Upper lobe of left lung (tissue), 6 donors: ENCODE data around the gene KBTBD13. TPM values are rescaled to one million over a fixed set of nuclear protein-coding genes. Genes with fewer than 3 reads are reported as not detected.
"Not testable (repeated sequence)": the region's sequence is repeated elsewhere in the genome, so short reads cannot be mapped to it uniquely, and the experiment has no call there.

Source experiments
- ATAC-seq, 2 donors: fragments of 200-7000 bp; cut with Tn5 transposase; one replicate each; pipeline ENCODE4 v1.9.1; 2022; ENCODE audit warnings: mild to moderate bottlenecking in 2 of 2, moderate library complexity in 2 of 2; ENCODE audit not compliant: low FRiP score in 2 of 2
- DNase-seq, 2 donors: peaks; one replicate each; pipeline ENCODE4 v3.0.0-alpha.2; 2019 to 2020
- H3K27ac ChIP-seq, 4 donors: fragments of 200-600 bp; sonication (generic); one replicate each; pipeline ENCODE4 v1.5.1; 2016 to 2019
- H3K27me3 ChIP-seq, 4 donors: fragments of 200-600 bp; sonication (generic); one replicate each; pipeline ENCODE4 v1.5.1; 2017 to 2019
- H3K36me3 ChIP-seq, 4 donors: fragments of 200-600 bp; sonication (generic); one replicate each; pipeline ENCODE4 v1.5.1; 2016 to 2019
- H3K4me1 ChIP-seq, 4 donors: fragments of 200-600 bp; sonication (generic); one replicate each; pipeline ENCODE4 v1.5.1; 2018 to 2019
- H3K4me3 ChIP-seq, 4 donors: fragments of 200-600 bp; sonication (generic); one replicate each; pipeline ENCODE4 v1.5.1; 2017 to 2019; ENCODE audit warnings: mild to moderate bottlenecking in 2 of 4, moderate library complexity in 1 of 4
- H3K9me3 ChIP-seq, 4 donors: fragments of 200-600 bp; sonication (generic); one replicate each; pipeline ENCODE4 v1.5.1; 2018 to 2019
- EP300 ChIP-seq, 4 donors: sonication (generic); formaldehyde crosslinking; IDR thresholded peaks; one replicate each; pipeline ENCODE4 v1.5.1; 2017; ENCODE audit warnings: antibody characterized with exemption in 4 of 4, control low read depth in 2 of 4
- POLR2A ChIP-seq, 4 donors: fragments of 450-650 bp; IDR thresholded peaks; one replicate each; pipeline ENCODE4 v1.5.1; 2016 to 2017; ENCODE audit warnings: antibody characterized with exemption in 4 of 4, mild to moderate bottlenecking in 2 of 4
- POLR2AphosphoS5 ChIP-seq, 2 donors: sonication (generic); formaldehyde crosslinking; IDR thresholded peaks; one replicate each; pipeline ENCODE4 v1.5.1; 2017; ENCODE audit warnings: antibody characterized with exemption in 2 of 2
- WGBS, 2 donors: methylation state at CpG; one replicate each; pipeline ENCODE4 v1.1.5; 2017 to 2018; 5-methylcytosine and 5-hydroxymethylcytosine counted together
- total RNA-seq, 6 donors: library from RNA; depleted of rRNA in 4 of 6; stranded (reverse); fragments of >200 nt in 4 of 6; gene quantifications; one replicate each; pipeline versions ENCODE4 v1.1.0 to v1.2.1, GENCODE V29; 2016 to 2021
- TF ChIP-seq, protein P1 (sequence below), 6 experiments: fragments of 450-650 bp in 4 of 6; fragments of 200-600 bp in 2 of 6; sonication (generic) in 2 of 6; IDR thresholded peaks; one replicate each; pipeline ENCODE4 v1.5.1; 2016 to 2019; ENCODE audit warnings: antibody characterized with exemption in 6 of 6
- donor health status: DM: no; HTN: no; CAD: no; lungs with moderate emphysema.
- donor health status: DM: no; HTN: yes; CAD: no; lungs with severe emphysema.

Gene KBTBD13
- total RNA-seq, 6 donors from 2014 or later: not detected

- TF ChIP-seq EP300 (IDR thresholded peaks at IDR 0.05) (no peak), POLR2A (IDR thresholded peaks at IDR 0.05) (no peak), POLR2AphosphoS5 (IDR thresholded peaks at IDR 0.05) (no peak)
- TF ChIP-seq, protein P1, sequence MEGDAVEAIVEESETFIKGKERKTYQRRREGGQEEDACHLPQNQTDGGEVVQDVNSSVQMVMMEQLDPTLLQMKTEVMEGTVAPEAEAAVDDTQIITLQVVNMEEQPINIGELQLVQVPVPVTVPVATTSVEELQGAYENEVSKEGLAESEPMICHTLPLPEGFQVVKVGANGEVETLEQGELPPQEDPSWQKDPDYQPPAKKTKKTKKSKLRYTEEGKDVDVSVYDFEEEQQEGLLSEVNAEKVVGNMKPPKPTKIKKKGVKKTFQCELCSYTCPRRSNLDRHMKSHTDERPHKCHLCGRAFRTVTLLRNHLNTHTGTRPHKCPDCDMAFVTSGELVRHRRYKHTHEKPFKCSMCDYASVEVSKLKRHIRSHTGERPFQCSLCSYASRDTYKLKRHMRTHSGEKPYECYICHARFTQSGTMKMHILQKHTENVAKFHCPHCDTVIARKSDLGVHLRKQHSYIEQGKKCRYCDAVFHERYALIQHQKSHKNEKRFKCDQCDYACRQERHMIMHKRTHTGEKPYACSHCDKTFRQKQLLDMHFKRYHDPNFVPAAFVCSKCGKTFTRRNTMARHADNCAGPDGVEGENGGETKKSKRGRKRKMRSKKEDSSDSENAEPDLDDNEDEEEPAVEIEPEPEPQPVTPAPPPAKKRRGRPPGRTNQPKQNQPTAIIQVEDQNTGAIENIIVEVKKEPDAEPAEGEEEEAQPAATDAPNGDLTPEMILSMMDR (IDR thresholded peaks at IDR 0.05): no peak
- ATAC-seq (no peak), DNase-seq (no peak)
- 75 to 77% methylated on average over 5 of the region's 5 CpGs for WGBS, 2 donors
- no peak overlapping the region for H3K4me3 ChIP-seq
- no peaks in the 10 kb centered on the region for H3K36me3 ChIP-seq
- peaks cover 11 to 18% (median 14%) of the 10 kb centered on the region in 4 donors for H3K4me1 ChIP-seq
- H3K27ac ChIP-seq: peak overlapping the region; percentile 51 to 74 (median 54)
- no peaks in the 10 kb centered on the region for H3K9me3 ChIP-seq
- peaks cover 0 to 13% (median 6%) of the 10 kb centered on the region in 4 donors for H3K27me3 ChIP-seq
These were observed 6.6 kb upstream of the KBTBD13 start for GRCh38 chr15:65069779-65070546.

- Histone ChIP-seq H3K27me3 (peaks cover 0 to 13% (median 6%) of the 10 kb centered on the region in 4 donors), H3K9me3 (no peaks in the 10 kb centered on the region), H3K4me3 (no peak overlapping the region), H3K36me3 (no peaks in the 10 kb centered on the region), H3K27ac (peak overlapping the region; percentile 51 to 74 (median 54)), H3K4me1 (peaks cover 11 to 18% (median 14%) of the 10 kb centered on the region in 4 donors)
- TF ChIP-seq POLR2A (IDR thresholded peaks at IDR 0.05) (no peak), EP300 (IDR thresholded peaks at IDR 0.05) (no peak), POLR2AphosphoS5 (IDR thresholded peaks at IDR 0.05) (no peak)
- TF ChIP-seq, protein P1 (IDR thresholded peaks at IDR 0.05): no peak
- DNase-seq (no peak), ATAC-seq (peak in 1 of 2 donors; percentile 12)
- 62% methylated on average over 5 of the region's 5 CpGs; no CpG with 5 or more reads in 1 of the 2 donors for WGBS, 2 donors
These were observed 5.2 kb upstream of the KBTBD13 start for GRCh38 chr15:65071381-65071811.

- ATAC-seq: no peak
- peaks cover 0 to 18% (median 6%) of the 10 kb centered on the region in 4 donors for H3K27me3 ChIP-seq
- H3K4me1 ChIP-seq: peaks cover 11 to 18% (median 14%) of the 10 kb centered on the region in 4 donors
- no peak overlapping the region for H3K4me3 ChIP-seq
- no peaks in the 10 kb centered on the region for H3K9me3 ChIP-seq
- no peak for DNase-seq
- peak overlapping the region; percentile 51 to 74 (median 54) for H3K27ac ChIP-seq
- TF ChIP-seq EP300 (IDR thresholded peaks at IDR 0.05) (no peak), POLR2A (IDR thresholded peaks at IDR 0.05) (no peak), POLR2AphosphoS5 (IDR thresholded peaks at IDR 0.05) (no peak)
- TF ChIP-seq, protein P1 (IDR thresholded peaks at IDR 0.05): no peak
- H3K36me3 ChIP-seq: no peaks in the 10 kb centered on the region
- 46 to 83% methylated on average over 1 of the region's 1 CpG for WGBS, 2 donors
These were observed 4.5 kb upstream of the KBTBD13 start for GRCh38 chr15:65072027-65072426.

- peak overlapping the region in 3 of 4 donors; percentile 38 to 74 (median 51) for H3K27ac ChIP-seq
- no peak for DNase-seq
- H3K4me3 ChIP-seq: no peak overlapping the region
- no peak for ATAC-seq
- peaks cover 10 to 16% (median 14%) of the 10 kb centered on the region in 4 donors for H3K4me1 ChIP-seq
- H3K27me3 ChIP-seq: peaks cover 0 to 18% (median 5%) of the 10 kb centered on the region in 4 donors
- H3K9me3 ChIP-seq: no peaks in the 10 kb centered on the region
- no peaks in the 10 kb centered on the region for H3K36me3 ChIP-seq
- TF ChIP-seq, protein P1 (IDR thresholded peaks at IDR 0.05): no peak
- 81 to 91% methylated on average over 3 of the region's 3 CpGs for WGBS, 2 donors
These were observed 3.9 kb upstream of the KBTBD13 start for GRCh38 chr15:65072617-65073016.

GRCh38 chr15:65074946-65075345 lies 1.6 kb upstream of the KBTBD13 start:
- H3K4me1 ChIP-seq, H3K9me3 ChIP-seq, H3K36me3 ChIP-seq, H3K4me3 ChIP-seq, ATAC-seq, H3K27ac ChIP-seq: not testable (repeated sequence)
- 93 to 94% methylated on average over 3 to 21 of the region's 22 CpGs for WGBS, 2 donors
- H3K27me3 ChIP-seq: peaks cover 0 to 16% (median 2%) of the 10 kb centered on the region in 4 donors
- peak in 1 of 2 donors; percentile 67 for DNase-seq

- peaks cover 0 to 16% (median 2%) of the 10 kb centered on the region in 4 donors for H3K27me3 ChIP-seq
- H3K4me3 ChIP-seq, H3K4me1 ChIP-seq, DNase-seq, H3K27ac ChIP-seq, H3K36me3 ChIP-seq, H3K9me3 ChIP-seq, ATAC-seq: not testable (repeated sequence)
- WGBS, 2 donors: 57 to 65% methylated on average over 11 to 12 of the region's 12 CpGs
These were observed 745 bp upstream of the KBTBD13 start for GRCh38 chr15:65075607-65076395.
